ENCODE data around the gene SIRPD.

DNA sequence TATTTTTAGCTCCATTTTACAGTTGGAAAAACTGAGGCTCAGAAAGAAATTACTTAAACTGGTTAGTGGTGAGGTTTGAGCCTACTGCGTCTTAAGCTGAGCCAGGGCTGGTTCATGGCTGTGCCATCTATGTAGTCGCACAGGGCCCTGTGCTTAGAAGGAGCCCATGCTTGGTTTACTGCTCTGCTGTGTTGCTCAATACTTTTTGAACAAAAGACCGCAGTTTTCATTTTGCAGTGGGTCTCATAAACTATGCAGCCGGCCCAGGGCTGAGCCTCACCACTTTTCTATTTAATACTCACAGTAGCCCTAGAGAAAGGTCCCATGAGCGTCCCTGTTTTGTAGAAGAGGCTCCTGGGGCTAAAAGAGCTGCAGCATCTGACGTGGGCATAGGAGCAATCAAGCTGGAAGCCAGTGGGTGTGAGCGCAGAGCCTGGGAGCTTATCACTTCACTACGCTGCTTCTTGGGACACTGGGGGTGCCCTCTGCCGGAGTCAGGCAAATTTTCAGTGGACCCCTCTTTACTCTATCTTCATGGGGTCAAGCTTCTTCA is 66.8 kb downstream of the SIRPD start:
- no peak for TF ChIP-seq CTCF (IDR thresholded peaks at IDR 0.05; ENCODE audit: low read length)
- TF ChIP-seq EZH2 (IDR thresholded peaks at IDR 0.05; ENCODE audit: borderline replicate concordance, low read length) = no peak
